A549 (cell line): Measurements from ENCODE around the gene FBH1. TPM values are rescaled to one million over a fixed set of nuclear protein-coding genes. Genes with fewer than 3 reads are reported as not detected.
"Not testable (repeated sequence)": the region's sequence is repeated elsewhere in the genome, so short reads cannot be mapped to it uniquely, and the experiment has no call there.

Experiments
- ATAC-seq, 2 experiments: fragments of 200-7000 bp in 1 of 2; fragments of >200 bp in 1 of 2; cut with Nextera tagmentation in 1 of 2; cut with Tn5 transposase in 1 of 2; 3 replicates each; pipeline versions ENCODE4 v1.8.0 to v1.9.1; 2018 to 2020; ENCODE audit warnings: mild to moderate bottlenecking in 1 of 2, moderate library complexity in 1 of 2
- CTCF ChIA-PET: fragments of 300-600 bp; sonication (Branson Sonifier 250); formaldehyde crosslinking; extraction: SDS; loops from one replicate; lab custom pipeline; 2021; ENCODE audit warnings: antibody characterized with exemption, inconsistent platforms; lab: Yijun Ruan, JAX
- POLR2A ChIA-PET: fragments of 350-600 bp; formaldehyde crosslinking; extraction: SDS; loops from one replicate; lab custom pipeline; 2021; ENCODE audit warnings: antibody characterized with exemption, inconsistent platforms; lab: Yijun Ruan, JAX
- DNase-seq, 2 experiments: peaks; one replicate each; pipeline versions ENCODE4 v3.0.0 to v3.0.0-alpha.2; 2011 to 2016; ENCODE audit warnings: low read depth in 1 of 2, low spot score in 1 of 2
- FAIRE-seq: peaks from 2 replicates; lab custom pipeline; 2011; peaks lifted over from hg19 to GRCh38; lab: Jason Lieb, UNC
- H3K27ac ChIP-seq, 2 experiments: fragments of >200 bp; sonication (Bioruptor Twin); formaldehyde crosslinking; 3 replicates each; pipeline ENCODE4 v1.5.1; 2016 to 2017
- H3K4me1 ChIP-seq: fragments of >200 bp; sonication (Bioruptor Twin); formaldehyde crosslinking; 3 replicates; pipeline ENCODE4 v1.6.1; 2016
- H3K4me2 ChIP-seq: fragments of >200 bp; sonication (Bioruptor Twin); formaldehyde crosslinking; 3 replicates; pipeline ENCODE4 v1.6.1; 2016
- H3K4me3 ChIP-seq: fragments of >200 bp; sonication (Bioruptor Twin); formaldehyde crosslinking; 3 replicates; pipeline ENCODE4 v1.5.1; 2016
- H3K9me3 ChIP-seq: fragments of >200 bp; sonication (Bioruptor Twin); formaldehyde crosslinking; 3 replicates; pipeline ENCODE4 v1.6.1; 2016
- ATOH8 ChIP-seq: fragments of 250-450 bp; sonication (Bioruptor Pico); IDR thresholded peaks from 2 replicates; pipeline ENCODE4 v1.5.0; 2020; ENCODE audit warnings: low read depth, mild to moderate bottlenecking, moderate library complexity
- BCL3 ChIP-seq: fragments of >200 bp; sonication (Bioruptor Twin); formaldehyde crosslinking; IDR thresholded peaks from 3 replicates; pipeline ENCODE4 v1.6.1; 2016
- CBX8 ChIP-seq: fragments of 200-600 bp; sonication (generic); IDR thresholded peaks from 2 replicates; pipeline ENCODE4 v1.6.1; 2016
- CHD2 ChIP-seq: fragments of 150-350 bp; IDR thresholded peaks from 2 replicates; pipeline ENCODE4 v1.6.1; 2014; ENCODE audit warnings: low read length; ENCODE audit not compliant: partially characterized antibody
- EP300 ChIP-seq, 2 experiments: fragments of >200 bp; sonication (Bioruptor Twin); formaldehyde crosslinking; IDR thresholded peaks; 2 replicates in 1 of 2; 3 replicates in 1 of 2; pipeline ENCODE4 v1.6.1; 2016 to 2017
- FOSB ChIP-seq: fragments of 250-450 bp; sonication (Bioruptor Pico); IDR thresholded peaks from 2 replicates; pipeline ENCODE4 v1.5.0; 2020; ENCODE audit warnings: mild to moderate bottlenecking, moderate library complexity
- FOSL2 ChIP-seq, 2 experiments: fragments of 450-650 bp in 1 of 2; fragments of >200 bp in 1 of 2; sonication (Bioruptor Twin) in 1 of 2; formaldehyde crosslinking; IDR thresholded peaks; 2 replicates each; pipeline versions ENCODE4 v1.5.0 to v1.6.1; 2016 to 2020; ENCODE audit warnings: mild to moderate bottlenecking in 1 of 2, moderate library complexity in 1 of 2
- FOXS1 ChIP-seq: fragments of 250-450 bp; sonication (Bioruptor Pico); IDR thresholded peaks from 2 replicates; pipeline ENCODE4 v1.5.0; 2020; ENCODE audit warnings: mild to moderate bottlenecking, moderate library complexity
- HDAC2 ChIP-seq: fragments of 200-600 bp; sonication (generic); IDR thresholded peaks from 2 replicates; pipeline ENCODE4 v1.6.1; 2016
- HEYL ChIP-seq: fragments of 250-450 bp; sonication (Bioruptor Pico); IDR thresholded peaks from 2 replicates; pipeline ENCODE4 v1.8.0; 2021; ENCODE audit warnings: mild to moderate bottlenecking, moderate library complexity
- HMGXB4 ChIP-seq: fragments of 250-450 bp; sonication (Bioruptor Pico); IDR thresholded peaks from 2 replicates; pipeline ENCODE4 v1.5.0; 2021; ENCODE audit warnings: mild to moderate bottlenecking, moderate library complexity, borderline replicate concordance
- HOXB13 ChIP-seq: fragments of 250-450 bp; sonication (Bioruptor Pico); IDR thresholded peaks from 2 replicates; pipeline ENCODE4 v1.5.0; 2020; ENCODE audit warnings: low read depth, mild to moderate bottlenecking, moderate library complexity
- HOXB5 ChIP-seq: fragments of 250-450 bp; sonication (Bioruptor Pico); IDR thresholded peaks from 2 replicates; pipeline ENCODE4 v1.5.0; 2020; ENCODE audit warnings: mild to moderate bottlenecking, moderate library complexity
- MAFK ChIP-seq: fragments of 450-650 bp; IDR thresholded peaks from 2 replicates; pipeline ENCODE4 v1.6.1; 2014; ENCODE audit not compliant: partially characterized antibody
- MAZ ChIP-seq: fragments of 150-350 bp; IDR thresholded peaks from 2 replicates; pipeline ENCODE4 v1.6.1; 2014; ENCODE audit warnings: antibody characterized with exemption, low read depth, low read length, borderline replicate concordance
- MYC ChIP-seq: IDR thresholded peaks from 2 replicates; pipeline ENCODE4 v1.6.1; 2012; ENCODE audit warnings: mild to moderate bottlenecking, inconsistent platforms, low read length, improper control_type of control experiment, borderline replicate concordance
- NR3C1 ChIP-seq: fragments of >200 bp; sonication (Bioruptor Twin); formaldehyde crosslinking; IDR thresholded peaks from 3 replicates; pipeline ENCODE4 v1.6.1; 2017
- POLR2A ChIP-seq: IDR thresholded peaks from 2 replicates; pipeline ENCODE4 v1.6.1; 2012; ENCODE audit warnings: mild to moderate bottlenecking, low read length
- RAD21 ChIP-seq, 2 experiments: fragments of >200 bp in 1 of 2; sonication (Bioruptor Twin) in 1 of 2; formaldehyde crosslinking in 1 of 2; IDR thresholded peaks in 1 of 2; conservative IDR thresholded peaks in 1 of 2; 2 replicates in 1 of 2; 3 replicates in 1 of 2; pipeline ENCODE4 v1.6.1; 2012 to 2018; ENCODE audit warnings: inconsistent platforms in 1 of 2
- RCOR1 ChIP-seq: fragments of 150-350 bp; IDR thresholded peaks from 2 replicates; pipeline ENCODE4 v1.6.1; 2014; ENCODE audit warnings: antibody characterized with exemption, low read length, low read depth
- RFX5 ChIP-seq: fragments of 450-650 bp; IDR thresholded peaks from 2 replicates; pipeline ENCODE4 v1.7.1; 2014; ENCODE audit warnings: antibody characterized with exemption, mild to moderate bottlenecking, moderate library complexity
- SMC3 ChIP-seq: fragments of >200 bp; sonication (Bioruptor Twin); formaldehyde crosslinking; IDR thresholded peaks from 3 replicates; pipeline ENCODE4 v1.6.1; 2018; ENCODE audit warnings: inconsistent platforms
- TFCP2L1 ChIP-seq: fragments of 250-450 bp; sonication (Bioruptor Pico); IDR thresholded peaks from 2 replicates; pipeline ENCODE4 v1.5.0; 2021; ENCODE audit warnings: mild to moderate bottlenecking
- TP53 ChIP-seq: fragments of 250-450 bp; sonication (Bioruptor Pico); IDR thresholded peaks from 2 replicates; pipeline ENCODE4 v1.5.0; 2021; ENCODE audit warnings: mild to moderate bottlenecking, moderate library complexity
- USF2 ChIP-seq: fragments of 450-650 bp; IDR thresholded peaks from 2 replicates; pipeline ENCODE4 v1.6.1; 2014; ENCODE audit warnings: antibody characterized with exemption
- ZNF302 ChIP-seq: fragments of 250-450 bp; sonication (Bioruptor Pico); IDR thresholded peaks from 2 replicates; pipeline ENCODE4 v1.9.0; 2021; ENCODE audit warnings: inconsistent platforms, mild to moderate bottlenecking, moderate library complexity
- ZSCAN20 ChIP-seq: fragments of 250-450 bp; sonication (Bioruptor Pico); IDR thresholded peaks from 2 replicates; pipeline ENCODE4 v1.8.0; 2022; ENCODE audit warnings: mild to moderate bottlenecking, moderate library complexity
- WGBS: methylation state at CpG from one replicate; pipeline ENCODE4 v1.1.6; 2017; ENCODE audit errors: missing lambda C conversion rate; 5-methylcytosine and 5-hydroxymethylcytosine counted together
- polyA plus RNA-seq, 4 experiments: library from polyadenylated mRNA; depleted of rRNA in 3 of 4; stranded (reverse); fragments of >200 nt; fragmentation: RNase III in 1 of 4; extraction: RNeasy Plus Mini Kit Qiagen cat#74134 plus additional on column Dnase treatment in 1 of 4; gene quantifications; 2 replicates in 3 of 4; 3 replicates in 1 of 4; pipeline ENCODE4 v1.2.3, GENCODE V29; 2011 to 2017

Gene FBH1
- polyA plus RNA-seq, 2 of the 4 experiments (the other 2 are of a cell fraction): 43.9 to 56.5 TPM

GRCh38 chr10:5944389-5945189 is 54.5 kb downstream of the FBH1 start:
- WGBS: 64% methylated on average over 7 of the region's 7 CpGs
- Histone ChIP-seq H3K27ac (0 out of 6 replicates have a peak overlapping the region, but pooled peaks of 1 of the 2 experiments have one; percentile 5), H3K4me3 (no peak overlapping the region), H3K4me2 (peak overlapping the region; percentile 33; the same call in 2 of the 3 replicates), H3K4me1 (peaks cover 14% of the 10 kb centered on the region; the same call in 2 of the 3 replicates), H3K9me3 (no peaks in the 10 kb centered on the region)
- peak; percentile 47 to 62 for ATAC-seq
- TF ChIP-seq EP300 (IDR thresholded peaks at IDR 0.05) (no peak), FOSL2 (IDR thresholded peaks at IDR 0.05) (no peak), FOSL2 (CRISPR knock-in tag; IDR thresholded peaks at IDR 0.05) (0 out of 2 replicates have a peak, but pooled peaks have one; percentile 5)
- CTCF ChIA-PET: interaction anchor here (0.7 to 1.7 kb wide), 3 partner anchors 10 to 143 kb away, joined by 3 to 4 read pairs (median 3); no protein-coding TSS in a partner anchor
- POLR2A ChIA-PET: interaction anchor here (1.0 kb wide), 1 partner anchor 55 kb away, joined by 5 read pairs; the partner anchor contains the start of genes ANKRD16 and FBH1
- FAIRE-seq: no peak
- DNase-seq: peak; percentile 34 to 75

- TF ChIP-seq FOSB (CRISPR knock-in tag) (no peak), MAFK (no peak), USF2 (no peak), MYC (no peak), MAZ (no peak), HDAC2 (no peak), HMGXB4 (CRISPR knock-in tag) (no peak), NR3C1 (no peak), ZNF302 (CRISPR knock-in tag) (no peak), HOXB13 (CRISPR knock-in tag) (no peak), CHD2 (no peak), POLR2A (no peak), ATOH8 (CRISPR knock-in tag) (no peak), TP53 (CRISPR knock-in tag) (no peak)
- no peak for FAIRE-seq
- ChIA-PET CTCF (interaction anchor here (1.7 kb wide), 1 partner anchor 11 kb away, joined by 4 read pairs; no protein-coding TSS in a partner anchor), POLR2A (no interaction called here)
- Histone ChIP-seq H3K27ac (no peak overlapping the region), H3K9me3 (no peaks in the 10 kb centered on the region), H3K4me2 (no peak overlapping the region; the same call in 2 of the 3 replicates), H3K4me1 (peaks cover 16% of the 10 kb centered on the region; the same call in 2 of the 3 replicates), H3K4me3 (no peak overlapping the region)
- ATAC-seq: no peak
- no peak for DNase-seq
- WGBS: 89% methylated on average over 9 of the region's 9 CpGs
Measured at GRCh38 chr10:5945190-5945509, 55.1 kb downstream of the FBH1 start.

GRCh38 chr10:5945561-5946418 is 55.7 kb downstream of the FBH1 start:
- H3K4me1 ChIP-seq: peaks cover 22% of the 10 kb centered on the region

GRCh38 chr10:5946419-5946775 is 56.4 kb downstream of the FBH1 start:
- H3K4me1 ChIP-seq: peaks cover 29% of the 10 kb centered on the region
- H3K4me2 ChIP-seq, FAIRE-seq, H3K9me3 ChIP-seq, DNase-seq, ATAC-seq, H3K4me3 ChIP-seq, POLR2A ChIA-PET, H3K27ac ChIP-seq: not testable (repeated sequence)
- CTCF ChIA-PET: interaction anchor here (1.5 kb wide), 1 partner anchor 455 kb away, joined by 3 read pairs; no protein-coding TSS in a partner anchor
- 83% methylated on average over 10 of the region's 10 CpGs for WGBS

More at GRCh38 chr10:5945561-5946418, 55.7 kb downstream of the FBH1 start:
- no peak for DNase-seq
- H3K9me3 ChIP-seq: no peaks in the 10 kb centered on the region
- H3K4me3 ChIP-seq: no peak overlapping the region
- no peak for FAIRE-seq
- POLR2A ChIA-PET: no interaction called here
- WGBS: 76% methylated on average over 21 of the region's 21 CpGs
- H3K4me2 ChIP-seq: no peak overlapping the region
- TF ChIP-seq RAD21 (conservative IDR thresholded peaks at IDR 0.05 in 1 of 2, IDR thresholded peaks at IDR 0.05 in 1 of 2) (no peak), TFCP2L1 (CRISPR knock-in tag) (no peak), RFX5 (no peak), HOXB5 (no peak), ZSCAN20 (CRISPR knock-in tag) (no peak), CBX8 (no peak), FOXS1 (CRISPR knock-in tag) (no peak), SMC3 (no peak), HEYL (CRISPR knock-in tag) (no peak), CHD2 (no peak), RCOR1 (no peak), BCL3 (no peak)
- TF ChIP-seq, all 56 proteins: peak for 0
- 0 out of 6 replicates have a peak overlapping the region, but pooled peaks of 1 of the 2 experiments have one; percentile 17 for H3K27ac ChIP-seq
- CTCF ChIA-PET: interaction anchor here (1.5 to 1.7 kb wide), 2 partner anchors 12 to 456 kb away, joined by 3 to 4 read pairs; no protein-coding TSS in a partner anchor
- no peak for ATAC-seq
